Activated T-helper 2 cell treated with anti-CD3 and anti-CD28 coated beads, Interferon-gamma antibody, Interleukin-2, Interleukin-4, amounts not matched to agents 10 μg/mL and 5 μg/mL and 100 μg/mL, durations not matched to agents 14 hours and 24 hours and 36 hours (primary cell): Measurements from ENCODE around the gene CACNA2D3. TPM values are rescaled to one million over a fixed set of nuclear protein-coding genes. Genes with fewer than 3 reads are reported as not detected.

ENCODE experiments used
- DNase-seq: peaks from one replicate; pipeline ENCODE4 v3.0.0; 2021; ENCODE audit warnings: low spot score
- H3K27ac Mint-ChIP-seq: one replicate; pipeline ENCODE4 v1.8.0; 2021; ENCODE audit warnings: mixed read lengths
- H3K27me3 Mint-ChIP-seq: one replicate; pipeline ENCODE4 v1.8.0; 2021; ENCODE audit warnings: low read depth, mixed read lengths
- H3K36me3 Mint-ChIP-seq: one replicate; pipeline ENCODE4 v1.8.0; 2021; ENCODE audit warnings: low read depth, mixed read lengths
- H3K4me1 Mint-ChIP-seq: one replicate; pipeline ENCODE4 v1.8.0; 2021; ENCODE audit warnings: low read depth, mixed read lengths
- H3K4me3 Mint-ChIP-seq: one replicate; pipeline ENCODE4 v1.8.0; 2021; ENCODE audit warnings: low read depth, mild to moderate bottlenecking, moderate library complexity, mixed read lengths
- H3K9me3 Mint-ChIP-seq: one replicate; pipeline ENCODE4 v1.8.0; 2021; ENCODE audit warnings: mixed read lengths
- intact Hi-C: fragments of 100-400 bp; cut with micrococcal nuclease; formaldehyde crosslinking; loops from one replicate; pipeline ENCODE4 v1.15.1; 2023
- total RNA-seq: library from RNA; stranded (reverse); gene quantifications from 2 replicates; pipeline ENCODE4 v1.2.3, GENCODE V29; 2022

The CACNA2D3 gene
- total RNA-seq, 1 donor from 2014 or later: not detected

GRCh38 chr3:54217828-54218227, 95.5 kb downstream of the CACNA2D3 start:
- intact Hi-C loops: no loop called here
- H3K4me1 Mint-ChIP-seq: no peaks in the 10 kb centered on the region
- H3K36me3 Mint-ChIP-seq: no peaks in the 10 kb centered on the region
- no peaks in the 10 kb centered on the region for H3K27me3 Mint-ChIP-seq
- H3K4me3 Mint-ChIP-seq: no peak overlapping the region
- no peak overlapping the region for H3K27ac Mint-ChIP-seq
- no peak for DNase-seq
- no peaks in the 10 kb centered on the region for H3K9me3 Mint-ChIP-seq

- Mint-ChIP-seq H3K4me3 (no peak overlapping the region), H3K36me3 (no peaks in the 10 kb centered on the region), H3K27me3 (no peaks in the 10 kb centered on the region), H3K4me1 (no peaks in the 10 kb centered on the region), H3K27ac (no peak overlapping the region), H3K9me3 (no peaks in the 10 kb centered on the region)
- intact Hi-C loops: no loop called here
- no peak for DNase-seq
Observed at GRCh38 chr3:54222316-54222715, 100.0 kb downstream of the CACNA2D3 start.

- H3K9me3 Mint-ChIP-seq: no peaks in the 10 kb centered on the region
- H3K4me1 Mint-ChIP-seq: no peaks in the 10 kb centered on the region
- no peak overlapping the region for H3K27ac Mint-ChIP-seq
- no peaks in the 10 kb centered on the region for H3K27me3 Mint-ChIP-seq
- no peaks in the 10 kb centered on the region for H3K36me3 Mint-ChIP-seq
- DNase-seq: no peak
- H3K4me3 Mint-ChIP-seq: no peak overlapping the region
- intact Hi-C loops: no loop called here
Observed at GRCh38 chr3:54223063-54223462, 100.7 kb downstream of the CACNA2D3 start.

- intact Hi-C loops: no loop called here
- H3K36me3 Mint-ChIP-seq: no peaks in the 10 kb centered on the region
- no peak for DNase-seq
- H3K4me1 Mint-ChIP-seq: no peaks in the 10 kb centered on the region
- H3K27me3 Mint-ChIP-seq: no peaks in the 10 kb centered on the region
- H3K4me3 Mint-ChIP-seq: no peak overlapping the region
- H3K9me3 Mint-ChIP-seq: no peaks in the 10 kb centered on the region
- no peak overlapping the region for H3K27ac Mint-ChIP-seq
Observed at GRCh38 chr3:54225841-54226528, 103.6 kb downstream of the CACNA2D3 start.

- no peaks in the 10 kb centered on the region for H3K4me1 Mint-ChIP-seq
- H3K36me3 Mint-ChIP-seq: no peaks in the 10 kb centered on the region
- no peaks in the 10 kb centered on the region for H3K27me3 Mint-ChIP-seq
Observed at GRCh38 chr3:54228806-54229205, 106.5 kb downstream of the CACNA2D3 start.

GRCh38 chr3:54232618-54233017, 110.3 kb downstream of the CACNA2D3 start:
- H3K36me3 Mint-ChIP-seq: no peaks in the 10 kb centered on the region
- no peak overlapping the region for H3K4me3 Mint-ChIP-seq
- no peaks in the 10 kb centered on the region for H3K9me3 Mint-ChIP-seq
- no peak overlapping the region for H3K27ac Mint-ChIP-seq
- H3K27me3 Mint-ChIP-seq: no peaks in the 10 kb centered on the region
- intact Hi-C loops: no loop called here
- no peaks in the 10 kb centered on the region for H3K4me1 Mint-ChIP-seq
- no peak for DNase-seq

More at GRCh38 chr3:54228806-54229205, 106.5 kb downstream of the CACNA2D3 start:
- H3K4me3 Mint-ChIP-seq: no peak overlapping the region
- no peaks in the 10 kb centered on the region for H3K9me3 Mint-ChIP-seq
- intact Hi-C loops: no loop called here
- H3K27ac Mint-ChIP-seq: no peak overlapping the region
- no peak for DNase-seq

GRCh38 chr3:54235998-54236397, 113.6 kb downstream of the CACNA2D3 start:
- no peak for DNase-seq
- Mint-ChIP-seq H3K4me1 (no peaks in the 10 kb centered on the region), H3K27me3 (no peaks in the 10 kb centered on the region), H3K9me3 (no peaks in the 10 kb centered on the region), H3K4me3 (no peak overlapping the region), H3K36me3 (no peaks in the 10 kb centered on the region), H3K27ac (no peak overlapping the region)
- intact Hi-C loops: no loop called here

GRCh38 chr3:54237109-54237508, 114.8 kb downstream of the CACNA2D3 start:
- no peaks in the 10 kb centered on the region for H3K27me3 Mint-ChIP-seq
- H3K4me1 Mint-ChIP-seq: no peaks in the 10 kb centered on the region
- H3K4me3 Mint-ChIP-seq: no peak overlapping the region
- H3K27ac Mint-ChIP-seq: no peak overlapping the region
- H3K9me3 Mint-ChIP-seq: no peaks in the 10 kb centered on the region
- no peak for DNase-seq
- H3K36me3 Mint-ChIP-seq: no peaks in the 10 kb centered on the region
- intact Hi-C loops: no loop called here

- intact Hi-C loops: no loop called here
- H3K36me3 Mint-ChIP-seq: no peaks in the 10 kb centered on the region
- H3K27me3 Mint-ChIP-seq: no peaks in the 10 kb centered on the region
- no peak for DNase-seq
- no peak overlapping the region for H3K27ac Mint-ChIP-seq
- no peaks in the 10 kb centered on the region for H3K9me3 Mint-ChIP-seq
- H3K4me3 Mint-ChIP-seq: no peak overlapping the region
- H3K4me1 Mint-ChIP-seq: no peaks in the 10 kb centered on the region
Observed at GRCh38 chr3:54237788-54238502, 115.6 kb downstream of the CACNA2D3 start.

GRCh38 chr3:54240309-54240708, 118.0 kb downstream of the CACNA2D3 start:
- intact Hi-C loops: no loop called here
- Mint-ChIP-seq H3K27ac (no peak overlapping the region), H3K4me1 (no peaks in the 10 kb centered on the region), H3K36me3 (no peaks in the 10 kb centered on the region), H3K9me3 (no peaks in the 10 kb centered on the region), H3K27me3 (no peaks in the 10 kb centered on the region), H3K4me3 (no peak overlapping the region)
- DNase-seq: no peak

- no peaks in the 10 kb centered on the region for H3K27me3 Mint-ChIP-seq
- no peaks in the 10 kb centered on the region for H3K36me3 Mint-ChIP-seq
- H3K4me1 Mint-ChIP-seq: no peaks in the 10 kb centered on the region
- intact Hi-C loops: no loop called here
- H3K27ac Mint-ChIP-seq: no peak overlapping the region
- no peak for DNase-seq
- H3K9me3 Mint-ChIP-seq: peaks cover 11% of the 10 kb centered on the region
- no peak overlapping the region for H3K4me3 Mint-ChIP-seq
Observed at GRCh38 chr3:54243056-54243931, 120.9 kb downstream of the CACNA2D3 start.

GRCh38 chr3:54243960-54244682, 121.8 kb downstream of the CACNA2D3 start:
- H3K27me3 Mint-ChIP-seq: no peaks in the 10 kb centered on the region
- no peaks in the 10 kb centered on the region for H3K4me1 Mint-ChIP-seq
- DNase-seq: no peak
- no peaks in the 10 kb centered on the region for H3K36me3 Mint-ChIP-seq
- peaks cover 11% of the 10 kb centered on the region for H3K9me3 Mint-ChIP-seq
- intact Hi-C loops: no loop called here
- H3K27ac Mint-ChIP-seq: no peak overlapping the region
- no peak overlapping the region for H3K4me3 Mint-ChIP-seq
